Right lobe of liver (tissue), 4 donors: ENCODE data around the gene FAM168A.

ENCODE experiments used
- CTCF ChIP-seq, 4 donors: fragments of 200-600 bp in 3 of 4; fragments of 450-650 bp in 1 of 4; IDR thresholded peaks; one replicate each; pipeline versions ENCODE4 v1.5.1 to v1.8.0; 2016 to 2022; ENCODE audit warnings: antibody characterized with exemption in 4 of 4, mild to moderate bottlenecking in 2 of 4
- POLR2A ChIP-seq: fragments of 450-650 bp; IDR thresholded peaks from one replicate; pipeline ENCODE4 v1.6.1; 2017; ENCODE audit warnings: antibody characterized with exemption, mild to moderate bottlenecking
- donor health status: DM: no; HTN: no; CAD: no.
- donor health status: DM: no; HTN: no; CAD: no.
- donor health status: DM: no; HTN: yes; CAD: no.

DNA sequence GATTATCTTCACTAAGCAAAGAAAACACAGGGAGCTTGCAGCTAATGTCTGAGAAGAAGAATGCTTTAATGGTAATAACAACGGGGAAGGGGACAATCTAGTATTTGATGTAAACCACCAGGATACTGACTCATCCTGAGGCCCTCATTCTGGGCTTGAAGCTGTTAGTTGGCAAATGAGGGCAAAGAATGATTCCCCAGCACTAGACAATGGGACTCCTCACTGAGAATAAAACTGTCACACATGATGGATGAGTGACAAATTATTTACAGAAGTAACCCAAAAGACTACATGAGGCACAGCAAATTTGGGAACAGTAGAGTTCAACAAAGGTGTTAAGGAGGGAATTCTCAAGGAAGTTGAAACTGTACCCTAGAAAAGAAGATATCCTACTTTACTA lies 76.3 kb downstream of the FAM168A start:
- no peak for TF ChIP-seq CTCF (IDR thresholded peaks at IDR 0.05)
- TF ChIP-seq POLR2A, result no peak
